Rectal smooth muscle tissue (tissue), 1 donor: ENCODE data around the gene ESR2.

ENCODE experiments used
- H3K27ac ChIP-seq: one replicate; pipeline ENCODE4 v1.7.0; 2013; ENCODE audit warnings: low read depth, low read length, inconsistent platforms
- H3K27me3 ChIP-seq: one replicate; pipeline ENCODE4 v1.7.0; 2013; ENCODE audit warnings: low read length; ENCODE audit not compliant: control insufficient read depth, insufficient read depth
- H3K36me3 ChIP-seq: one replicate; pipeline ENCODE4 v1.7.0; 2013; ENCODE audit warnings: low read length; ENCODE audit not compliant: control insufficient read depth, insufficient read depth
- H3K4me1 ChIP-seq: one replicate; pipeline ENCODE4 v1.7.0; 2013; ENCODE audit warnings: low read length; ENCODE audit not compliant: control insufficient read depth, insufficient read depth
- H3K4me3 ChIP-seq: one replicate; pipeline ENCODE4 v1.7.0; 2013; ENCODE audit warnings: low read length
- H3K9ac ChIP-seq: one replicate; pipeline ENCODE4 v1.7.0; 2013; ENCODE audit warnings: low read length

ESR2 gene

GRCh38 chr14:64081174-64081746 lies 212.9 kb downstream of the ESR2 start:
- H3K9ac ChIP-seq = no peak overlapping the region
- no peak overlapping the region for H3K27ac ChIP-seq
- H3K4me3 ChIP-seq = no peak overlapping the region
- H3K4me1 ChIP-seq = no peaks in the 10 kb centered on the region
- peaks cover 5% of the 10 kb centered on the region for H3K36me3 ChIP-seq
- H3K27me3 ChIP-seq = no peaks in the 10 kb centered on the region

GRCh38 chr14:64080452-64080851 lies 213.7 kb downstream of the ESR2 start:
- no peaks in the 10 kb centered on the region for H3K27me3 ChIP-seq
- no peak overlapping the region for H3K9ac ChIP-seq
- no peak overlapping the region for H3K4me3 ChIP-seq
- no peaks in the 10 kb centered on the region for H3K4me1 ChIP-seq
- H3K36me3 ChIP-seq = peaks cover 5% of the 10 kb centered on the region
- no peak overlapping the region for H3K27ac ChIP-seq

- Histone ChIP-seq H3K4me1 (no peaks in the 10 kb centered on the region), H3K27me3 (no peaks in the 10 kb centered on the region), H3K9ac (no peak overlapping the region), H3K4me3 (no peak overlapping the region), H3K27ac (no peak overlapping the region), H3K36me3 (peaks cover 5% of the 10 kb centered on the region)
Measured at GRCh38 chr14:64075613-64076005, 218.6 kb downstream of the ESR2 start.

GRCh38 chr14:64074961-64075612 lies 219.1 kb downstream of the ESR2 start:
- no peak overlapping the region for H3K4me3 ChIP-seq
- no peaks in the 10 kb centered on the region for H3K27me3 ChIP-seq
- no peaks in the 10 kb centered on the region for H3K4me1 ChIP-seq
- peaks cover 5% of the 10 kb centered on the region for H3K36me3 ChIP-seq
- H3K9ac ChIP-seq = no peak overlapping the region
- H3K27ac ChIP-seq = no peak overlapping the region

- Histone ChIP-seq H3K36me3 (peaks cover 10% of the 10 kb centered on the region), H3K27ac (no peak overlapping the region)
Measured at GRCh38 chr14:64069634-64070359, 224.4 kb downstream of the ESR2 start.

GRCh38 chr14:64064447-64064846 lies 229.7 kb downstream of the ESR2 start:
- Histone ChIP-seq H3K4me3 (no peak overlapping the region), H3K4me1 (no peaks in the 10 kb centered on the region), H3K27ac (no peak overlapping the region), H3K36me3 (peaks cover 5% of the 10 kb centered on the region), H3K27me3 (no peaks in the 10 kb centered on the region), H3K9ac (no peak overlapping the region)

More at GRCh38 chr14:64069634-64070359, 224.4 kb downstream of the ESR2 start:
- no peaks in the 10 kb centered on the region for H3K4me1 ChIP-seq
- H3K4me3 ChIP-seq = no peak overlapping the region
- H3K9ac ChIP-seq = no peak overlapping the region
- H3K27me3 ChIP-seq = no peaks in the 10 kb centered on the region

- H3K4me1 ChIP-seq = no peaks in the 10 kb centered on the region
- H3K27ac ChIP-seq = no peak overlapping the region
- no peaks in the 10 kb centered on the region for H3K27me3 ChIP-seq
- no peak overlapping the region for H3K4me3 ChIP-seq
- H3K36me3 ChIP-seq = peaks cover 5% of the 10 kb centered on the region
- H3K9ac ChIP-seq = no peak overlapping the region
Measured at GRCh38 chr14:64062381-64063115, 231.6 kb downstream of the ESR2 start.

GRCh38 chr14:64061706-64062105 lies 232.5 kb downstream of the ESR2 start:
- Histone ChIP-seq H3K9ac (no peak overlapping the region), H3K4me1 (no peaks in the 10 kb centered on the region), H3K27me3 (no peaks in the 10 kb centered on the region), H3K27ac (no peak overlapping the region), H3K36me3 (peaks cover 5% of the 10 kb centered on the region), H3K4me3 (no peak overlapping the region)

- Histone ChIP-seq H3K36me3 (peaks cover 3% of the 10 kb centered on the region), H3K27ac (no peak overlapping the region)
Measured at GRCh38 chr14:64061115-64061514, 233.1 kb downstream of the ESR2 start.

GRCh38 chr14:64060648-64061096 lies 233.5 kb downstream of the ESR2 start:
- Histone ChIP-seq H3K27ac (no peak overlapping the region), H3K27me3 (no peaks in the 10 kb centered on the region), H3K4me1 (no peaks in the 10 kb centered on the region), H3K36me3 (peaks cover 3% of the 10 kb centered on the region), H3K9ac (no peak overlapping the region), H3K4me3 (no peak overlapping the region)

More at GRCh38 chr14:64061115-64061514, 233.1 kb downstream of the ESR2 start:
- H3K4me1 ChIP-seq = no peaks in the 10 kb centered on the region
- H3K27me3 ChIP-seq = no peaks in the 10 kb centered on the region
- no peak overlapping the region for H3K4me3 ChIP-seq
- H3K9ac ChIP-seq = no peak overlapping the region

- H3K27me3 ChIP-seq = no peaks in the 10 kb centered on the region
- H3K9ac ChIP-seq = no peak overlapping the region
- no peaks in the 10 kb centered on the region for H3K36me3 ChIP-seq
- no peak overlapping the region for H3K4me3 ChIP-seq
- no peak overlapping the region for H3K27ac ChIP-seq
- H3K4me1 ChIP-seq = no peaks in the 10 kb centered on the region
Measured at GRCh38 chr14:64060199-64060545, 234.0 kb downstream of the ESR2 start.

GRCh38 chr14:64059454-64060198 lies 234.5 kb downstream of the ESR2 start:
- no peaks in the 10 kb centered on the region for H3K4me1 ChIP-seq
- H3K9ac ChIP-seq = no peak overlapping the region
- H3K4me3 ChIP-seq = no peak overlapping the region
- no peak overlapping the region for H3K27ac ChIP-seq
- H3K27me3 ChIP-seq = no peaks in the 10 kb centered on the region
- no peaks in the 10 kb centered on the region for H3K36me3 ChIP-seq
